ENCODE results near the gene SH3GLB1.

GRCh38 chr1:86704458-86704971 is at the start of gene SH3GLB1:
- peak; percentile 97 for TF ChIP-seq CTCF (IDR thresholded peaks at IDR 0.05; ENCODE audit: poor library complexity)
- no peak for TF ChIP-seq EZH2 (IDR thresholded peaks at IDR 0.05; ENCODE audit: borderline replicate concordance)
- no peak for TF ChIP-seq EZH2phosphoT487 (IDR thresholded peaks at IDR 0.05; ENCODE audit: low read depth, severe bottlenecking, unreplicated experiment)

Measured in hepatocyte (in vitro differentiated cells).